Parathyroid adenoma (tissue), 2 donors: ENCODE data around the gene AGAP3.

Experiments
- H2AFZ ChIP-seq: fragments of 300-600 bp; sonication (generic); one replicate; pipeline ENCODE4 v1.7.0; 2017; ENCODE audit warnings: antibody characterized with exemption, mild to moderate bottlenecking
- H3K27ac ChIP-seq: fragments of 300-600 bp; sonication (generic); one replicate; pipeline ENCODE4 v1.7.0; 2017
- H3K27me3 ChIP-seq: fragments of 300-600 bp; sonication (generic); one replicate; pipeline ENCODE4 v1.7.0; 2017; ENCODE audit warnings: low read length; ENCODE audit not compliant: control insufficient read depth, insufficient read depth
- H3K36me3 ChIP-seq: fragments of 300-600 bp; sonication (generic); one replicate; pipeline ENCODE4 v1.7.0; 2017; ENCODE audit warnings: low read length; ENCODE audit not compliant: control insufficient read depth, insufficient read depth
- H3K4me1 ChIP-seq: fragments of 300-600 bp; sonication (generic); one replicate; pipeline ENCODE4 v1.7.0; 2017; ENCODE audit warnings: control low read depth
- H3K4me2 ChIP-seq: fragments of 300-600 bp; sonication (generic); one replicate; pipeline ENCODE4 v1.7.0; 2017; ENCODE audit warnings: low read length
- H3K4me3 ChIP-seq: fragments of 300-600 bp; sonication (generic); one replicate; pipeline ENCODE4 v1.7.0; 2017; ENCODE audit warnings: low read depth, low read length
- H3K79me2 ChIP-seq: fragments of 300-600 bp; sonication (generic); one replicate; pipeline ENCODE4 v1.7.0; 2017; ENCODE audit warnings: control low read depth
- H3K9ac ChIP-seq: fragments of 300-600 bp; sonication (generic); one replicate; pipeline ENCODE4 v1.7.0; 2017; ENCODE audit warnings: mild to moderate bottlenecking
- H3K9me3 ChIP-seq: fragments of 300-600 bp; sonication (generic); one replicate; pipeline ENCODE4 v1.7.0; 2017; ENCODE audit warnings: low read length; ENCODE audit not compliant: control insufficient read depth
- CTCF ChIP-seq: fragments of 300-600 bp; sonication (generic); IDR thresholded peaks from one replicate; pipeline ENCODE4 v1.7.0; 2017; ENCODE audit warnings: antibody characterized with exemption, mild to moderate bottlenecking
- donor health status: primary hyperparathyroidism.

AGAP3 gene

DNA sequence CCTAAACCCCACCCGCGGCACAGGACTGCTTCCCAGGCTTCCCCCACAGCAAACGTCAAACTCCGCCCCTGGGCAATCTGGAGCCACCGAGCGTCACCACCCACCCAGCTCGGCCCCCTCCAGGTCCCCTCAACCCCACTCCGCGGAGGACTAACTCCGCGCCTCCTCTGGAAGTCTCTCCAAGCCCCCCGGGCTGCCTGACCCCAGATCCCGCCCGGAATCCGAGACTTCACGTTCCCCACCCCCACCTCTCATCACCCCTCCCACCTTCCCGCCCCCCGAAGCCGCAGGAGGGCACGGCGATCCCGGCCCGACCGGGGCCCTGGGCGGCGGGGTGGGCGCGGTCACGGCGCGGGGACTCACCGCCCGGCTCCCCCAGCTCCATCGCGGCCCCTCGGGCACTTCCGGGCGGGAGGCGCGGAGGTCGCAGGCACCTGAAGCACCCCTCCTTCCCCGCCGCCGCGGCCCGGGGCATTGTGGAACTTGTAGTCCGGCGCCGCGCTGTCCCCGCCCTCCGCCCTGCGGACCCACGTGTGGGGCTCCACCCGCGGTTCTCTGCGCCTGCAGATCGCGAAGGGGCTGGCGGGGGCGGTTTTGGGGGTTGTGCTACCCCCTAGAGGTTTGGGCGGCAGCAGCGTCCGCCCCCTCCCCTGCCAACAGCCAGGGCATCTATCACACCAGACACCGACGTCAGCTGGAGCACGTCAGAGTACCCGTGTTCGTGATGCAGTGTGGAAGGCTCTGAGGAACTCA lies 3.0 kb upstream of the AGAP3 start, which contains the start of gene TMUB1:
Gene TMUB1 (minus strand): TSS at position 423 of the 753 bp plus-strand sequence. CDS start 930 bp downstream, outside the sequence.
- Histone ChIP-seq H3K27me3 (no peaks in the 10 kb centered on the region), H3K27ac (peak within 1 kb of the TSS; percentile 71), H3K4me1 (peaks cover 38% of the 10 kb centered on the region), H3K4me2 (peak within 1 kb of the TSS; percentile 96), H3K9me3 (no peaks in the 10 kb centered on the region), H3K36me3 (no peaks in the 10 kb centered on the region), H3K9ac (peak within 1 kb of the TSS; percentile 37), H3K79me2 (peaks cover 18% of the 10 kb centered on the region), H3K4me3 (peak within 1 kb of the TSS; percentile 88), H2AFZ (peak within 1 kb of the TSS; percentile 77)
- TF ChIP-seq CTCF, result peak; percentile 3

- H3K79me2 ChIP-seq, result peaks cover 23% of the 10 kb centered on the region
- H3K27me3 ChIP-seq, result no peaks in the 10 kb centered on the region
- H3K4me3 ChIP-seq, result peak overlapping the region; percentile 88
- no peak overlapping the region for H3K9ac ChIP-seq
- no peaks in the 10 kb centered on the region for H3K9me3 ChIP-seq
- peak overlapping the region; percentile 77 for H2AFZ ChIP-seq
- H3K4me1 ChIP-seq, result peaks cover 43% of the 10 kb centered on the region
- H3K27ac ChIP-seq, result no peak overlapping the region
- TF ChIP-seq CTCF, result no peak
- no peaks in the 10 kb centered on the region for H3K36me3 ChIP-seq
- H3K4me2 ChIP-seq, result peak overlapping the region; percentile 96
Measured at GRCh38 chr7:151083824-151084160, 2.5 kb upstream of the AGAP3 start.

DNA sequence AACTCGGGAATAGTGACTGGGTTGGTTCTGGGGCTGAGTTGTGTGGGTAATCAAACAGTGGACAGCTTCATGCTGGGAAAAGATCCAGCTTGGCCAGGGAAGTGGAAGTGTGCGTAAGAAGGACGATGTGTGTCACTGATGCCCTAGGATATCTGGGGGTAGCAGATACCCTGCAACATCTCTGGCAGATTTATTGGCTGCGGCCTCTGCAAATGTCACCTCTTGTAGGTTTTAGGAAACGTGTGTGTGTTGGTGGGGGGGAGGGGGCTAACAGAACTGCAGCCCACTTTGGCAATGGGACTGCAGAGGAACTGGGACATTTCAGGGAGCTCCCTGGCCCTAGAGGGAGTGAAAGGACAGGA lies 965 bp upstream of the AGAP3 start:
- Histone ChIP-seq H3K4me2 (peak overlapping the region; percentile 66), H3K4me3 (peak overlapping the region; percentile 62)
- no peak for TF ChIP-seq CTCF

DNA sequence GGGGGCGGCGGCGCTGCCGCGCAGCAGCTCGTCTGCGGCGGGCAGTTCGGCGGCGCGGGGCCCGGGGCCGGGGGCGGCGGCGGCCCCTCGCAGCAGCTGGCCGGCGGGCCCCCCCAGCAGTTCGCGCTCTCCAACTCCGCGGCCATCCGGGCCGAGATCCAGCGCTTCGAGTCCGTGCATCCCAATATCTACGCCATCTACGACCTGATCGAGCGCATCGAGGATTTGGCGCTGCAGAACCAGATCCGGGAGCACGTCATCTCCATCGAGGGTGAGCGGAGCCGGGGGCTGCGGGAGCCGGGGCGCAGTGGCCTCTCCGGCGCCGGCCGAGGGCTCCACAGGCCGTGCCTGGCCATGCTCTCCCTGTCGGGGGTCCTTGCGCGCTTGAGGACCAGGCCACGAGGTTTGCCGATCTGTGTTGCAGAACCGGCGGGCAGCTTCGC lies 548 bp downstream of the AGAP3 start:
- H3K79me2 ChIP-seq, result peaks cover 42% of the 10 kb centered on the region
- peak overlapping the region; percentile 87 for H3K27ac ChIP-seq
- H3K4me1 ChIP-seq, result peaks cover 43% of the 10 kb centered on the region
- H3K9ac ChIP-seq, result peak overlapping the region; percentile 82
- peak overlapping the region; percentile 97 for H3K4me2 ChIP-seq
- H3K27me3 ChIP-seq, result no peaks in the 10 kb centered on the region
- no peaks in the 10 kb centered on the region for H3K36me3 ChIP-seq
- no peak for TF ChIP-seq CTCF
- H3K9me3 ChIP-seq, result no peaks in the 10 kb centered on the region
- H3K4me3 ChIP-seq, result peak overlapping the region; percentile 78
- H2AFZ ChIP-seq, result peak overlapping the region; percentile 65

More for the DNA sequence above, 965 bp upstream of the AGAP3 start:
- H3K4me1 ChIP-seq, result peaks cover 44% of the 10 kb centered on the region
- H3K27me3 ChIP-seq, result no peaks in the 10 kb centered on the region
- H3K79me2 ChIP-seq, result peaks cover 29% of the 10 kb centered on the region
- peak overlapping the region; percentile 71 for H2AFZ ChIP-seq
- H3K9ac ChIP-seq, result no peak overlapping the region
- no peaks in the 10 kb centered on the region for H3K9me3 ChIP-seq
- peak overlapping the region; percentile 81 for H3K27ac ChIP-seq
- no peaks in the 10 kb centered on the region for H3K36me3 ChIP-seq
